Osteocyte (in vitro differentiated cells): ENCODE measurements around the gene VAV3. TPM values are rescaled to one million over a fixed set of nuclear protein-coding genes. Genes with fewer than 3 reads are reported as not detected.
"Not testable (repeated sequence)": the region's sequence is repeated elsewhere in the genome, so short reads cannot be mapped to it uniquely, and the experiment has no call there.

ENCODE experiments used
- DNase-seq: peaks from one replicate; pipeline ENCODE4 v3.0.0; 2021; ENCODE audit warnings: mixed read lengths; ENCODE audit not compliant: unreplicated experiment; ENCODE audit errors: extremely low spot score
- H3K27ac Mint-ChIP-seq: one replicate; pipeline ENCODE4 v1.8.0; 2021; ENCODE audit warnings: mild to moderate bottlenecking, mixed read lengths; ENCODE audit not compliant: unreplicated experiment
- H3K27me3 Mint-ChIP-seq: one replicate; pipeline ENCODE4 v1.8.0; 2021; ENCODE audit warnings: mixed read lengths; ENCODE audit not compliant: unreplicated experiment
- H3K36me3 Mint-ChIP-seq: one replicate; pipeline ENCODE4 v1.8.0; 2021; ENCODE audit warnings: mixed read lengths; ENCODE audit not compliant: unreplicated experiment
- H3K4me1 Mint-ChIP-seq: one replicate; pipeline ENCODE4 v1.8.0; 2021; ENCODE audit warnings: mixed read lengths; ENCODE audit not compliant: unreplicated experiment
- H3K4me3 Mint-ChIP-seq: one replicate; pipeline ENCODE4 v1.8.0; 2021; ENCODE audit warnings: mild to moderate bottlenecking, moderate library complexity, mixed read lengths; ENCODE audit not compliant: unreplicated experiment
- H3K9me3 Mint-ChIP-seq: one replicate; pipeline ENCODE4 v1.8.0; 2021; ENCODE audit warnings: mixed read lengths; ENCODE audit not compliant: unreplicated experiment
- CTCF ChIP-seq: fragments of 200-600 bp; sonication (generic); IDR thresholded peaks from 2 replicates; pipeline ENCODE4 v1.5.0; 2021; ENCODE audit warnings: antibody characterized with exemption, mild to moderate bottlenecking, moderate library complexity
- total RNA-seq: library from RNA; stranded (reverse); gene quantifications from 2 replicates; pipeline ENCODE4 v1.2.1, GENCODE V29; 2021

VAV3 gene
- total RNA-seq, 1 donor from 2014 or later: not detected

GRCh38 chr1:107739651-107740050, 225.3 kb downstream of the VAV3 start:
- Mint-ChIP-seq H3K27ac (no peak overlapping the region), H3K27me3 (no peaks in the 10 kb centered on the region), H3K9me3 (no peaks in the 10 kb centered on the region), H3K36me3 (no peaks in the 10 kb centered on the region), H3K4me1 (no peaks in the 10 kb centered on the region), H3K4me3 (no peak overlapping the region)
- TF ChIP-seq CTCF: no peak
- DNase-seq: no peak

DNA sequence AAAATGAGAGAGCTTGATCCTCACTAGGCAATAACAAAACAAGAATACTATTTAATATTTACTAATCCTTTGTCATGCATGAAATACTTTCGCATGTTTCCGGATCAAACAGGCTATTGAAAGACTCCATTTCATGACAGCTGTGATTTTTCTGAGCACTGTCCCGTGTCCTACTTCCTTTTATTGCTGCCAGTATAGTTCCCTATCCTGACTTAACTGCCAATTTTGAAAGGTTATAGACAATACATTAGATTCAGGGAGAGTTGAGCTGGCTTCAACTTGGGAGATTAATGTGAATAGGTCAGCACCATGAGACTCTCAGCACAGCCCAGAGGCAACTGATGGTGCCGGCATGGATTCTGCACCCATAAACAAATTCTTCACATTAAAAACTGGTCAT, 225.8 kb downstream of the VAV3 start:
- no peaks in the 10 kb centered on the region for H3K9me3 Mint-ChIP-seq
- H3K4me1 Mint-ChIP-seq: no peaks in the 10 kb centered on the region
- no peaks in the 10 kb centered on the region for H3K36me3 Mint-ChIP-seq
- H3K27ac Mint-ChIP-seq: no peak overlapping the region
- TF ChIP-seq CTCF: no peak
- no peaks in the 10 kb centered on the region for H3K27me3 Mint-ChIP-seq
- DNase-seq: no peak
- H3K4me3 Mint-ChIP-seq: no peak overlapping the region

GRCh38 chr1:107733401-107733800, 231.6 kb downstream of the VAV3 start:
- not testable (repeated sequence) for H3K36me3 Mint-ChIP-seq, DNase-seq, H3K27me3 Mint-ChIP-seq, H3K4me1 Mint-ChIP-seq, H3K27ac Mint-ChIP-seq, H3K4me3 Mint-ChIP-seq, H3K9me3 Mint-ChIP-seq

DNA sequence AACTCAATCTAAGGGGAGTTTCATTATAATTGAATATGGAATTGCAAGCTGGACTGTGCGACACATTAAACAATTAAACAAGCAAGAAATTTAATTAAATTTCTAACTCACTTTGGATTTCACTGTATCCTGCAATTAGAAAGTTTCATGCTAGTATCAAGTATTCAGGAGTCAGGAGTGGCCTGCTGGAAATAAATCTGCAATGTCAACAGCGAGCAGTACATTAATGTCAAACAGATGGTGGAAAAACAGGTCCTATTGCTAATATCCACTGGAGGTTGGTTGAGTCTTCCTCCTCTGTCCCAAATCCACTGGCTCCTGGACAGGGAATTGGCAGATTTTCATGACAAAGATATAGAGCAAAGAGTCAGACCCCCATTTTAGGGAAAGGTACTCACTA, 237.1 kb downstream of the VAV3 start:
- no peaks in the 10 kb centered on the region for H3K27me3 Mint-ChIP-seq
- no peak for DNase-seq
- TF ChIP-seq CTCF: no peak
- no peak overlapping the region for H3K4me3 Mint-ChIP-seq
- no peaks in the 10 kb centered on the region for H3K4me1 Mint-ChIP-seq
- no peaks in the 10 kb centered on the region for H3K36me3 Mint-ChIP-seq
- no peaks in the 10 kb centered on the region for H3K9me3 Mint-ChIP-seq
- H3K27ac Mint-ChIP-seq: no peak overlapping the region

GRCh38 chr1:107726860-107727259, 238.1 kb downstream of the VAV3 start:
- no peaks in the 10 kb centered on the region for H3K9me3 Mint-ChIP-seq
- H3K4me1 Mint-ChIP-seq: no peaks in the 10 kb centered on the region
- no peak overlapping the region for H3K4me3 Mint-ChIP-seq
- DNase-seq: no peak
- H3K27me3 Mint-ChIP-seq: no peaks in the 10 kb centered on the region
- no peak overlapping the region for H3K27ac Mint-ChIP-seq
- no peak for TF ChIP-seq CTCF
- H3K36me3 Mint-ChIP-seq: no peaks in the 10 kb centered on the region

DNA sequence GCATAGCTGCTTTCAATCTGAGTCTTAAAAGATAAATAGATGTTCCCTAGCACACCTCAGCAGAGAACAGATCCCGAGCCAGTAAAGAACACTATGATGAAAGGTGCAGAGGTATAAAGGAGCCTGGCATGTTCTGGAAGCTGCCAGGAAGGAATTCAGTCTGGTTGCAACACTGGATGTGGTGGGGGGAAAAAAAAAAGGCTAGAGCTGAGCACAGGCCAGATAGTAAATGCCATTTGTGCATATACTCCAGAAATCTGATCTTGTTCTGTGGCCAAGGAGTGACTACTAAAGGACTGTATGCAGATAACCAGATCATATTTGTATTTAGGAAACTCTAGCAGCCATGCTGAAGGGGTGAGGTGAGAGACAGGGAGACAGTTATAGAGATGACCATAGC, 240.3 kb downstream of the VAV3 start:
- Mint-ChIP-seq H3K27ac (no peak overlapping the region), H3K9me3 (no peaks in the 10 kb centered on the region), H3K4me3 (no peak overlapping the region), H3K4me1 (no peaks in the 10 kb centered on the region), H3K36me3 (no peaks in the 10 kb centered on the region), H3K27me3 (no peaks in the 10 kb centered on the region)
- no peak for TF ChIP-seq CTCF
- no peak for DNase-seq

- H3K27ac Mint-ChIP-seq, H3K4me3 Mint-ChIP-seq, DNase-seq, H3K27me3 Mint-ChIP-seq, H3K36me3 Mint-ChIP-seq, H3K9me3 Mint-ChIP-seq, H3K4me1 Mint-ChIP-seq: not testable (repeated sequence)
These were observed 244.8 kb downstream of the VAV3 start for GRCh38 chr1:107720210-107720609.
